PC-3 (cell line): ENCODE data around the gene VAMP4.

Experiments used
- CTCF ChIP-seq: fragments of 300-600 bp; sonication (generic); conservative IDR thresholded peaks from 2 replicates; pipeline ENCODE4 v1.5.1; 2017; ENCODE audit warnings: antibody characterized with exemption, low read depth, mild to moderate bottlenecking, low read length
- EZH2 ChIP-seq: fragments of 300-600 bp; sonication (generic); IDR thresholded peaks from one replicate; pipeline ENCODE4 v1.6.1; 2017; ENCODE audit warnings: antibody characterized with exemption, mild to moderate bottlenecking, low read length; ENCODE audit not compliant: unreplicated experiment
- EZH2phosphoT487 ChIP-seq: fragments of 300-600 bp; sonication (generic); IDR thresholded peaks from 2 replicates; pipeline ENCODE4 v1.6.1; 2018; ENCODE audit warnings: mild to moderate bottlenecking, antibody characterized with exemption, low read length, borderline replicate concordance

GRCh38 chr1:171676823-171677222 lies 65.0 kb downstream of the VAMP4 start:
- no peak for TF ChIP-seq CTCF
- no peak for TF ChIP-seq EZH2
- no peak for TF ChIP-seq EZH2phosphoT487
